NCI-H2029 treated with DMSO at 0.1 percent for 48 hours (cell line): ENCODE measurements around the gene ANGPTL4.
"Not testable (repeated sequence)": the region's sequence is repeated elsewhere in the genome, so short reads cannot be mapped to it uniquely, and the experiment has no call there.

Source experiments
- DNase-seq: peaks from one replicate; lab custom pipeline; 2025; lab: John Stamatoyannopoulos, UW

The ANGPTL4 gene

GRCh38 chr19:8389891-8390616 lies 26.1 kb downstream of the ANGPTL4 start, which contains the start of gene RAB11B:
TSS of gene RAB11B (plus strand) at chr19:8390360. CDS start at chr19:8390417, 57 bp downstream.
- DNase-seq = peak; percentile 99

- DNase-seq = peak; percentile 72
Measured at GRCh38 chr19:8390617-8390981, 26.6 kb downstream of the ANGPTL4 start.

GRCh38 chr19:8391198-8392016 lies 27.5 kb downstream of the ANGPTL4 start:
- no peak for DNase-seq

- no peak for DNase-seq
Measured at GRCh38 chr19:8392017-8392591, 28.1 kb downstream of the ANGPTL4 start.

- no peak for DNase-seq
Measured at GRCh38 chr19:8393192-8393870, 29.4 kb downstream of the ANGPTL4 start.

GRCh38 chr19:8393871-8394250 lies 29.9 kb downstream of the ANGPTL4 start:
- no peak for DNase-seq

- no peak for DNase-seq
Measured at GRCh38 chr19:8395621-8396082, 31.7 kb downstream of the ANGPTL4 start.

GRCh38 chr19:8396185-8396562 lies 32.2 kb downstream of the ANGPTL4 start:
- DNase-seq = no peak

GRCh38 chr19:8396563-8397203 lies 32.7 kb downstream of the ANGPTL4 start:
- no peak for DNase-seq

- no peak for DNase-seq
Measured at GRCh38 chr19:8397271-8397670, 33.3 kb downstream of the ANGPTL4 start.

GRCh38 chr19:8397746-8398310 lies 33.9 kb downstream of the ANGPTL4 start:
- DNase-seq = no peak

- DNase-seq = no peak
Measured at GRCh38 chr19:8398311-8398771, 34.4 kb downstream of the ANGPTL4 start.

GRCh38 chr19:8399681-8400188 lies 35.8 kb downstream of the ANGPTL4 start:
- no peak for DNase-seq

GRCh38 chr19:8401981-8402411 lies 38.0 kb downstream of the ANGPTL4 start:
- no peak for DNase-seq

- no peak for DNase-seq
Measured at GRCh38 chr19:8403098-8403819, 39.3 kb downstream of the ANGPTL4 start.

- no peak for DNase-seq
Measured at GRCh38 chr19:8403820-8404109, 39.8 kb downstream of the ANGPTL4 start.

- DNase-seq = no peak
Measured at GRCh38 chr19:8404391-8405151, 40.6 kb downstream of the ANGPTL4 start.

- DNase-seq = not testable (repeated sequence)
Measured at GRCh38 chr19:8410718-8411117, 46.8 kb downstream of the ANGPTL4 start.

GRCh38 chr19:8412783-8413628 lies 49.1 kb downstream of the ANGPTL4 start, which contains the start of gene MARCHF2:
TSS of gene MARCHF2 (plus strand) at chr19:8413305. CDS start at chr19:8421841, 8,536 bp downstream.
- DNase-seq = peak; percentile 46
